Gastroesophageal sphincter (tissue), 4 donors: ENCODE measurements around the gene KRTAP19-7. TPM values are rescaled to one million over a fixed set of nuclear protein-coding genes. Genes with fewer than 3 reads are reported as not detected.

Experiments
- ATAC-seq: fragments of 150-250 bp; one replicate; pipeline ENCODE4 v1.9.1; 2016; ENCODE audit warnings: mild to moderate bottlenecking, moderate library complexity
- H3K27ac ChIP-seq, 4 donors: fragments of 200-600 bp; sonication (generic) in 3 of 4; 1 replicate in 3 of 4; 2 replicates in 1 of 4; pipeline ENCODE4 v1.5.1; 2016 to 2019
- H3K27me3 ChIP-seq: fragments of 200-600 bp; sonication (generic); one replicate; pipeline ENCODE4 v1.5.1; 2019
- H3K36me3 ChIP-seq, 2 donors: fragments of 200-600 bp; sonication (generic); one replicate each; pipeline ENCODE4 v1.5.1; 2019; ENCODE audit warnings: control low read depth in 1 of 2
- H3K4me1 ChIP-seq, 3 donors: fragments of 200-600 bp; sonication (generic); 1 replicate in 2 of 3; 2 replicates in 1 of 3; pipeline ENCODE4 v1.5.1; 2016 to 2019; ENCODE audit warnings: control low read depth in 2 of 3
- H3K4me3 ChIP-seq, 2 donors: fragments of 200-600 bp; sonication (generic); one replicate each; pipeline ENCODE4 v1.5.1; 2019; ENCODE audit warnings: mild to moderate bottlenecking in 1 of 2, moderate library complexity in 1 of 2
- H3K9me3 ChIP-seq, 3 donors: fragments of 200-600 bp; sonication (generic); one replicate each; pipeline ENCODE4 v1.5.1; 2017 to 2019; ENCODE audit warnings: control low read depth in 2 of 3
- CTCF ChIP-seq, 4 experiments: fragments of 200-600 bp in 2 of 4; fragments of 450-650 bp in 2 of 4; sonication (generic) in 1 of 4; IDR thresholded peaks; one replicate each; pipeline ENCODE4 v1.5.1; 2017 to 2019; ENCODE audit warnings: antibody characterized with exemption in 4 of 4, mild to moderate bottlenecking in 2 of 4, moderate library complexity in 2 of 4
- EP300 ChIP-seq: sonication (generic); formaldehyde crosslinking; IDR thresholded peaks from one replicate; pipeline ENCODE4 v1.6.1; 2017; ENCODE audit warnings: antibody characterized with exemption, mild to moderate bottlenecking
- POLR2A ChIP-seq, 2 donors: fragments of 450-650 bp; IDR thresholded peaks; one replicate each; pipeline ENCODE4 v1.6.1; 2017; ENCODE audit warnings: antibody characterized with exemption in 2 of 2, mild to moderate bottlenecking in 2 of 2, moderate library complexity in 1 of 2
- POLR2AphosphoS5 ChIP-seq: sonication (generic); formaldehyde crosslinking; IDR thresholded peaks from one replicate; pipeline ENCODE4 v1.6.1; 2017; ENCODE audit warnings: antibody characterized with exemption
- WGBS, 2 donors: methylation state at CpG; one replicate each; pipeline ENCODE4 v1.1.5; 2018; ENCODE audit warnings: low coverage in 1 of 2; 5-methylcytosine and 5-hydroxymethylcytosine counted together
- small RNA-seq, 4 donors: library from RNA; depleted of rRNA; stranded (forward); fragments of <200 nt; gene quantifications; one replicate each; pipeline ENCODE3, GENCODE V24; 2016
- total RNA-seq, 4 donors: library from RNA; depleted of rRNA; stranded (reverse); fragments of >200 nt; gene quantifications; one replicate each; pipeline ENCODE4 v1.1.0, GENCODE V29; 2016

KRTAP19-7 gene
- total RNA-seq, 4 donors from 2014 or later = not detected

DNA sequence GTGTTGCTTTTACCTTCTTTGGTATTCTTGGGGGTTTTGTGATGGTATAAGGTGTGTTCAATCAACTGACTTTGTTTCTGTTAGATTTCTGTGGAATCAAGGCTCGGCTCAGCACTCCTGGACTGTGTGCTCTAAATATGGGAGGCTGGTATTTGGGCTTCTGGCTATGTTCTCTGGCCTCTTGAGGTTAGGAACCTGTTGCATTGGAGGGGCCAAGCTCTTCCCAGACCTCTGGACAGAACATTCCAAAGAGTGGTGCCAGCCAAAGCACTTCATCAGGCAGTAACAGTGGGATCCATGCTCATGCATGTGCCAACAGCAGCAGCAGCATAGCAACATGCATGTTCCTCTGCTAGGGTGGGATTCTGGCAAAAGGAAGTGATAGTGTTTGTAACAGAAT, 8.3 kb downstream of the KRTAP19-7 start:
- H3K9me3 ChIP-seq = no peaks in the 10 kb centered on the region
- no peak overlapping the region for H3K4me3 ChIP-seq
- H3K27ac ChIP-seq = no peak overlapping the region
- no CpG with 5 or more reads among the region's 1 CpG for WGBS, 2 donors
- H3K27me3 ChIP-seq = no peaks in the 10 kb centered on the region
- no peaks in the 10 kb centered on the region for H3K4me1 ChIP-seq
- ATAC-seq = no peak
- H3K36me3 ChIP-seq = no peaks in the 10 kb centered on the region
- TF ChIP-seq CTCF (IDR thresholded peaks at IDR 0.05) (no peak), POLR2AphosphoS5 (no peak), EP300 (no peak), POLR2A (IDR thresholded peaks at IDR 0.05) (no peak)

DNA sequence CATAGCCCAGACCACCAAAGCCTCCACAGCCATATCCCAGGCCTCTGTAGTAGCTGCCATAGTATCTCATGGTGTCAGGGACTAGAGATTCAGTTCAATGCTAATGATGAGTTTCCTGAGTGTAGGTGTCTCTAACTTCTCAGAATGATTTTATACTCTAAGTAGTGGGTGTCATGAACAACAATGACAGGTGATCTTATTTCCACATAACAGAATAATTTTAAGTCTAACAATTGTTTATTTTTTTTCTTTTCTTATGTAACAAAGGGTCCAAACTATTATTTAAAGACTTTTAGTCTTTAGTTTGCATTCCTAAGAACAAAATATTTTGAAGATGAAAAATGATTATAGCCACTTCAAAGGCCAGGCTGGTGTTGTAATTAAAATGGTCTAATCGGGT, 19.4 kb downstream of the KRTAP19-7 start, which contains the start of gene KRTAP19-6:
KRTAP19-6 (minus strand) TSS at position 101 of the 400 bp plus-strand sequence; CDS start at position 70, 31 bp downstream.
- Histone ChIP-seq H3K9me3 (no peaks in the 10 kb centered on the region), H3K27me3 (no peaks in the 10 kb centered on the region), H3K4me3 (no peak within 1 kb of the TSS), H3K36me3 (no peaks in the 10 kb centered on the region), H3K27ac (no peak within 1 kb of the TSS), H3K4me1 (no peaks in the 10 kb centered on the region)
- 67 to 68% methylated on average over 1 of the region's 1 CpG for WGBS, 2 donors
- ATAC-seq = no peak
- TF ChIP-seq EP300 = no peak
- no peak for TF ChIP-seq POLR2A (IDR thresholded peaks at IDR 0.05)
- no peak for TF ChIP-seq POLR2AphosphoS5
- no peak for TF ChIP-seq CTCF (IDR thresholded peaks at IDR 0.05)

GRCh38 chr21:30518876-30519275, 42.2 kb downstream of the KRTAP19-7 start:
- ATAC-seq = no peak
- no peak overlapping the region for H3K4me3 ChIP-seq
- H3K4me1 ChIP-seq = no peaks in the 10 kb centered on the region
- WGBS, 2 donors = 90% methylated on average over 1 of the region's 1 CpG; no CpG with 5 or more reads in 1 of the 2 donors
- no peaks in the 10 kb centered on the region for H3K9me3 ChIP-seq
- TF ChIP-seq EP300 (no peak), POLR2AphosphoS5 (no peak), POLR2A (IDR thresholded peaks at IDR 0.05) (no peak), CTCF (IDR thresholded peaks at IDR 0.05) (no peak)
- no peaks in the 10 kb centered on the region for H3K36me3 ChIP-seq
- H3K27me3 ChIP-seq = no peaks in the 10 kb centered on the region
- H3K27ac ChIP-seq = no peak overlapping the region

- Histone ChIP-seq H3K4me1 (no peaks in the 10 kb centered on the region), H3K27me3 (no peaks in the 10 kb centered on the region), H3K9me3 (no peaks in the 10 kb centered on the region), H3K36me3 (no peaks in the 10 kb centered on the region), H3K27ac (no peak overlapping the region), H3K4me3 (no peak overlapping the region)
- TF ChIP-seq POLR2A (IDR thresholded peaks at IDR 0.05) (no peak), CTCF (IDR thresholded peaks at IDR 0.05) (no peak), EP300 (no peak), POLR2AphosphoS5 (no peak)
- WGBS, 2 donors = 60% methylated on average over 1 of the region's 1 CpG; no CpG with 5 or more reads in 1 of the 2 donors
- no peak for ATAC-seq
Measured at GRCh38 chr21:30515681-30516080, 45.4 kb downstream of the KRTAP19-7 start.

Small RNAs within 50 kb of the gene (small RNA-seq; reads per million reads assigned to genes)
- gene AP000567.1 (0 reads per million in 4 donors), gene KRTAP19-10P (0 reads per million in 4 donors), gene KRTAP19-11P (0 reads per million in 4 donors), gene KRTAP22-1 (0 reads per million in 4 donors), gene KRTAP22-2 (0 reads per million in 4 donors)

Other genes with a start within 250 kb of the KRTAP19-7 start
- gene KRTAP26-1, start 241.0 kb downstream of the KRTAP19-7 start, total RNA-seq = not detected
- gene KRTAP27-1, start 223.6 kb downstream of the KRTAP19-7 start, total RNA-seq = not detected
- gene KRTAP23-1, start 212.7 kb downstream of the KRTAP19-7 start, total RNA-seq = not detected
- not detected for gene KRTAP13-2, start 189.0 kb downstream of the KRTAP19-7 start, total RNA-seq
- not detected for gene KRTAP13-1, start 165.3 kb downstream of the KRTAP19-7 start, total RNA-seq
- not detected for gene KRTAP13-3, start 135.4 kb downstream of the KRTAP19-7 start, total RNA-seq
- not detected for gene KRTAP13-4, start 131.1 kb downstream of the KRTAP19-7 start, total RNA-seq
- gene KRTAP15-1, start 121.0 kb downstream of the KRTAP19-7 start, total RNA-seq = not detected
- not detected for gene KRTAP19-1, start 80.9 kb downstream of the KRTAP19-7 start, total RNA-seq
- gene KRTAP19-2, start 73.9 kb downstream of the KRTAP19-7 start, total RNA-seq = not detected
- gene KRTAP19-3, start 69.3 kb downstream of the KRTAP19-7 start, total RNA-seq = 1 to 10 TPM in 1 of 4 donors, not detected in 3; 1.7 TPM
- not detected for gene KRTAP19-4, start 64.1 kb downstream of the KRTAP19-7 start, total RNA-seq
- gene KRTAP19-5, start 59.2 kb downstream of the KRTAP19-7 start, total RNA-seq = not detected
- not detected for gene KRTAP19-6, start 19.4 kb downstream of the KRTAP19-7 start, total RNA-seq
- gene KRTAP22-2, start 29.1 kb upstream of the KRTAP19-7 start, total RNA-seq = not detected
- gene KRTAP6-3, start 31.1 kb upstream of the KRTAP19-7 start, total RNA-seq = not detected
- gene KRTAP6-2, start 37.6 kb upstream of the KRTAP19-7 start, total RNA-seq = not detected
- not detected for gene KRTAP22-1, start 39.8 kb upstream of the KRTAP19-7 start, total RNA-seq
- gene KRTAP6-1, start 52.6 kb upstream of the KRTAP19-7 start, total RNA-seq = not detected
- gene KRTAP20-1, start 55.1 kb upstream of the KRTAP19-7 start, total RNA-seq = not detected
- not detected for gene KRTAP20-4, start 59.3 kb upstream of the KRTAP19-7 start, total RNA-seq
- gene KRTAP20-2, start 73.9 kb upstream of the KRTAP19-7 start, total RNA-seq = not detected
- not detected for gene KRTAP20-3, start 81.5 kb upstream of the KRTAP19-7 start, total RNA-seq
- not detected for gene KRTAP21-3, start 157.5 kb upstream of the KRTAP19-7 start, total RNA-seq
- gene KRTAP21-2, start 185.9 kb upstream of the KRTAP19-7 start, total RNA-seq = not detected
- gene KRTAP21-1, start 194.1 kb upstream of the KRTAP19-7 start, total RNA-seq = not detected